Choroid plexus epithelial cell (primary cell): ENCODE results near the gene ITGAV.
A peak's percentile ranks its signal among the peaks of the same experiment; 100 is the strongest.

Experiments used
- DNase-seq: peaks from one replicate; pipeline ENCODE4 v3.0.0-alpha.2; 2010; ENCODE audit warnings: low read depth
- H3K4me3 ChIP-seq: 2 replicates; pipeline ENCODE4 v1.5.1; 2011; ENCODE audit warnings: low read depth, mild to moderate bottlenecking, control low read depth, low read length, moderate library complexity
- TF ChIP-seq, protein P1 (sequence below): conservative IDR thresholded peaks from 2 replicates; pipeline ENCODE4 v1.5.1; 2011; ENCODE audit warnings: low read depth, mild to moderate bottlenecking, control low read depth, inconsistent platforms, low read length, moderate library complexity

ITGAV gene

DNA sequence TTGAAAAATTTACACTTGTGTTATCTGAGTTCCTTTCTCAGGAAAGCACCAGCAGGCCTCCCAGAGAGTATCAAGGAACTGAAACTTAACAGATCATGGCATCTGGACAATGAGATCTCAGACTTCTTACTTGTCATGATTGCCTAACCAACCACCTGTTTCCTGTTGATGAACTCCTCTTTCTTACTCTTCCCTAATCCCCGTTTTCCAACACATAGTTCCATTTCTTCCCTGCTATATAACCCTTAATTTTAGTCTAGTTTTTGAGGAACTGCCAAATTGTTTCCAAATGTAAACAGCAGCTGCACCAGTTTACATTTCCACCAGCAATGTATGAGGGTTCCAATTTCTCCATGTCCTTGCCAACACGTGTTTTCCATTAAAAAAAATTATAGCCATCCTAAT lies 98.0 kb downstream of the ITGAV start:
- no peak for DNase-seq
- TF ChIP-seq, protein P1, sequence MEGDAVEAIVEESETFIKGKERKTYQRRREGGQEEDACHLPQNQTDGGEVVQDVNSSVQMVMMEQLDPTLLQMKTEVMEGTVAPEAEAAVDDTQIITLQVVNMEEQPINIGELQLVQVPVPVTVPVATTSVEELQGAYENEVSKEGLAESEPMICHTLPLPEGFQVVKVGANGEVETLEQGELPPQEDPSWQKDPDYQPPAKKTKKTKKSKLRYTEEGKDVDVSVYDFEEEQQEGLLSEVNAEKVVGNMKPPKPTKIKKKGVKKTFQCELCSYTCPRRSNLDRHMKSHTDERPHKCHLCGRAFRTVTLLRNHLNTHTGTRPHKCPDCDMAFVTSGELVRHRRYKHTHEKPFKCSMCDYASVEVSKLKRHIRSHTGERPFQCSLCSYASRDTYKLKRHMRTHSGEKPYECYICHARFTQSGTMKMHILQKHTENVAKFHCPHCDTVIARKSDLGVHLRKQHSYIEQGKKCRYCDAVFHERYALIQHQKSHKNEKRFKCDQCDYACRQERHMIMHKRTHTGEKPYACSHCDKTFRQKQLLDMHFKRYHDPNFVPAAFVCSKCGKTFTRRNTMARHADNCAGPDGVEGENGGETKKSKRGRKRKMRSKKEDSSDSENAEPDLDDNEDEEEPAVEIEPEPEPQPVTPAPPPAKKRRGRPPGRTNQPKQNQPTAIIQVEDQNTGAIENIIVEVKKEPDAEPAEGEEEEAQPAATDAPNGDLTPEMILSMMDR = no peak
- H3K4me3 ChIP-seq = no peak overlapping the region

DNA sequence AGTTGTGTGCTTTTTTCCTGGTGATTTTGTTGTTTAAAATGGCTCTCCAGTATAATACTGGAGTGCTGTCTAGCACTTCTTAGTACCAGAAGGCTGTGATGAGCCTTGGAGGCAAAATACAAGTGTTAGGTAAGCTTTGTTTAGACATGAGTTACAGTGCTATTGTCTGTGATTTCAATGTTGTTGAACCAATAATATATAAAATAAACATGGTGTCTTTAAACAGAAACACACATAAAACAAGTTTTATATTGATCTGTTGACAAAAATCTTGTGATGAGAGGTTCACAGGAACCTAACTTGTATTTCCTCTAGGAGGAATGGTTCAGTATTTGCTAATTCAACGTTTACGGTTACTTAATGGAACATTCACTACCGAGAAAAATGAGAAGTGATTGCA lies 99.0 kb downstream of the ITGAV start:
- TF ChIP-seq, protein P1 = no peak

DNA sequence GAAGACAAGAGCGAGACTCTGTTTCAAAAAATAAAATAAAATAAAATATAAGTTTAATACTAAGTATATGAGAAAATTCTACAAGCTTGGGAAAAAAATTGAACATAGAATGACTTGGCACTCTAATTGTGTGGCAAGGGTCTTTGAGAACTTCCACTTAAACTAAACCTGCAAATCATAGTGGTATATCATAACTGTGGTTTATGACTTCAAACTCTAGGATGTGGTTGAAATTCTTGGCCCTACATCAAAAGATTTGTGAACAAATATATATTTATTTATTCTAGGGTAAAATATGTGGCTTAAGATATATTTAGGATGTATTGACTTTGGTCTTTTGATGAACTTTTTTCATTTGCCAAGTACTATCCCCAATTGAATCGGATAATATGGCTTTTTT lies 100.9 kb downstream of the ITGAV start:
- TF ChIP-seq, protein P1 = no peak
- no peak overlapping the region for H3K4me3 ChIP-seq
- DNase-seq = peak; percentile 70

More for the DNA sequence above, 99.0 kb downstream of the ITGAV start:
- H3K4me3 ChIP-seq = no peak overlapping the region
- DNase-seq = no peak

DNA sequence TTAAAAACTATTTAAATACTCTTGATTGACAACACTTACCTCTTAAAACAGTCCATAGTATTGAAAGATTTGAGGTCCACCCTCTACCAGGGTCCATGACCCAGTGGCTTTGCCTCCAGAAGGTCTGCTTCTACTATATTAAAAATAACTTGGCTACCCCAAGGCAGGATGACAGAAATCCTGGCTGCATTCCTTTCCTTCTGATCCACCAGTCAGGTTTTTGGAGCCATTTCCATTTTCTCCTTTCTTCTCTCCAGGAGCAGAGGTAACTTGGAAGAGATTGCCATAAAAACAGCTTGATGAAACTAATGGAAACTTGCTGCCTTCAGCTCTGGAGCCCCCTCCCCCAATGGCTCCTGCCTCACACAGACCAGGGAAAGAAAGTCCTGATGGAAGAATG lies 101.4 kb downstream of the ITGAV start:
- no peak overlapping the region for H3K4me3 ChIP-seq
- TF ChIP-seq, protein P1 = no peak
- no peak for DNase-seq

DNA sequence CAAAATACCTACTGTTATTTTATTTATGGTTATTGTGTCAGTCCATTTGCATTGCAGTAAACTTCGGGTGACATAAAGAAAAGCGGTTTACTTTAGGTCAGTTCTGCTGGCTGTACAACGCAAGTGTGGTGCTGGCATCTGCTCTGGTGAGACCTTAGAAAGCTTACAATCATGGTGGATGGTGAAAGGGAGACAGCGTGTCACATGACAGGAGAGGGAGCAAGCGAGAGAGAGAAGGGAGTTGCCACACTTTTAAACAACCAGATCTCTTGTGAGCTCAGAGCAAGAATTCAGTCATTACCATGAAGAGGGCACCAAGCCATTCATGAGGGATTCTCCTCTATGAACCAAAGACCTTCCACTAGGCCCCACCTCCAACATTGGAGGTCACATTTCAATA lies 102.0 kb downstream of the ITGAV start:
- H3K4me3 ChIP-seq = no peak overlapping the region
- TF ChIP-seq, protein P1 = no peak
- DNase-seq = no peak

DNA sequence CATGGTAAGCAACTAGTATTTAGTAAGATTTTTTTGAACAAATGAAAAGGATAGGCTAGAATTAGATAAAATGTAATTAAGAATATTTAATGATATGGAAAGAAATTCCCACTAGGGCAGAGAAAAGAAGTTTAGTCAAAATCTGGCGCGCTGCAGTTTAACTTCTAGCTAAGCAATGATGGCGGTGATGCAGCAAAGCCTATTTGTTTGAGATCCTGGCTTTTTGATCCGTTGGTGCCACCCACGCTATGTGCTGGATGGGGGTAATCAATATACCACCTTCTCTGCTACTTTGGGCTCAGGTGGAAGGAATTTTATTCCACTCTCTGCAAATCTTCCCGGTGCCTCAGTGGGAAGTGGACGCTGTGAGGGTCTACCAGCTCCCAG lies 103.6 kb downstream of the ITGAV start:
- H3K4me3 ChIP-seq = peak overlapping the region; percentile 76
- TF ChIP-seq, protein P1 = no peak
- no peak for DNase-seq

DNA sequence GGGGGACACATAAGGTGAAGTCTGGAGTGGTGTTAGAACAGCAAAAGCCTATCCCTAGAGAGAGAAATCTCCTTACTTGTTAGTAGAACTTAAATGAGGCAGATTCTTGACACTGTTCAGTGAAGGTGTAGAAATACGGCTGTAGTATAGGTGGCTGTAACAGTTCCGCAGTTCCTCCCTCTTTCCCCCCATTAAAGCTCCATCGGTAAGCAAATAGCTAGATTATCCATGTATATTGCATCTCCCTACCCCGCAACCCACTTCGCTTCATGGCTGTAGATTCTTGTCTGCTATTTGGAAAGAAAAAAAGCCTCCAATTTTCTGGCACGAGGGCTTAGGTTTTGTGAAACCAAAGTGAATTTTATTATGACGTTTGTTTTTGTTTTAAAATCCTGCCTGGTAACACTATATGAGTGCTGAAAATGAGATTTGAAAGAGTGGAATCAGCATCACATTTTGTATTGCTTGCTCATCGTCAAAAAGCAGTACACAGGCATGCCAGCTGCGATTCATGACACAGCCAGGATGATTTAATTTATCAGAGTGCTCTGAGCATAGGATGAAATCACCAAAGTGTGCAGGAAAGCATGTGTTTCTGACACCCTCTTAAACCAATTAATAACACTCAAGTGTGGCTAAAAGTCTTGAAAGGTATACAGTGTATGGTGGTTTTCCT lies 105.4 kb downstream of the ITGAV start:
- TF ChIP-seq, protein P1 = no peak
- H3K4me3 ChIP-seq = peak overlapping the region; percentile 76
- peak; percentile 72 for DNase-seq
